ENCODE measurements around the gene ZNF700.
"Not testable (repeated sequence)": the region's sequence is repeated elsewhere in the genome, so short reads cannot be mapped to it uniquely, and the experiment has no call there.

Gene ZNF700

GRCh38 chr19:11941361-11941887 lies 16.5 kb downstream of the ZNF700 start:
- not testable (repeated sequence) for DNase-seq

- DNase-seq: no peak
Observed at GRCh38 chr19:11942008-11942842, 17.3 kb downstream of the ZNF700 start.

GRCh38 chr19:11942843-11943108 lies 17.9 kb downstream of the ZNF700 start:
- no peak for DNase-seq

- no peak for DNase-seq
Observed at GRCh38 chr19:11944656-11945055, 19.7 kb downstream of the ZNF700 start.

GRCh38 chr19:11948646-11949045 lies 23.7 kb downstream of the ZNF700 start:
- DNase-seq: no peak

- no peak for DNase-seq
Observed at GRCh38 chr19:11949201-11949600, 24.3 kb downstream of the ZNF700 start.

- not testable (repeated sequence) for DNase-seq
Observed at GRCh38 chr19:11949614-11950080, 24.7 kb downstream of the ZNF700 start.

GRCh38 chr19:11950312-11950711 lies 25.4 kb downstream of the ZNF700 start:
- no peak for DNase-seq

GRCh38 chr19:11963566-11964355 lies 38.9 kb downstream of the ZNF700 start:
- DNase-seq: peak; percentile 68

GRCh38 chr19:11964496-11964857 lies 39.6 kb downstream of the ZNF700 start:
- no peak for DNase-seq

GRCh38 chr19:11964858-11965645 lies 40.1 kb downstream of the ZNF700 start, which contains the start of gene ZNF763:
Gene ZNF763, plus strand, starts transcription at chr19:11965040. Its CDS starts 169 bp downstream, at chr19:11965209.
- DNase-seq: peak; percentile 94

- no peak for DNase-seq
Observed at GRCh38 chr19:11970174-11970573, 45.3 kb downstream of the ZNF700 start.

- DNase-seq: no peak
Observed at GRCh38 chr19:11971041-11971440, 46.1 kb downstream of the ZNF700 start.

GRCh38 chr19:11973019-11973810 lies 48.3 kb downstream of the ZNF700 start:
- DNase-seq: no peak

GRCh38 chr19:11978492-11979100 lies 53.7 kb downstream of the ZNF700 start:
- DNase-seq: no peak

- DNase-seq: no peak
Observed at GRCh38 chr19:11979527-11979926, 54.6 kb downstream of the ZNF700 start.

- DNase-seq: no peak
Observed at GRCh38 chr19:11982526-11982925, 57.6 kb downstream of the ZNF700 start.

GRCh38 chr19:11984986-11985385 lies 60.1 kb downstream of the ZNF700 start:
- no peak for DNase-seq

- DNase-seq: no peak
Observed at GRCh38 chr19:11986754-11987153, 61.8 kb downstream of the ZNF700 start.

- peak; percentile 97 for DNase-seq
Observed at GRCh38 chr19:11987405-11988281, 62.7 kb downstream of the ZNF700 start.

GRCh38 chr19:11989112-11989456 lies 64.2 kb downstream of the ZNF700 start:
- DNase-seq: no peak
